Choroid plexus epithelial cell (primary cell): Measurements from ENCODE around the gene CLNK.

Experiments used
- DNase-seq: peaks from one replicate; pipeline ENCODE4 v3.0.0-alpha.2; 2010; ENCODE audit warnings: low read depth
- H3K4me3 ChIP-seq: 2 replicates; pipeline ENCODE4 v1.5.1; 2011; ENCODE audit warnings: low read depth, mild to moderate bottlenecking, control low read depth, low read length, moderate library complexity
- CTCF ChIP-seq: conservative IDR thresholded peaks from 2 replicates; pipeline ENCODE4 v1.5.1; 2011; ENCODE audit warnings: low read depth, mild to moderate bottlenecking, control low read depth, inconsistent platforms, low read length, moderate library complexity

Gene CLNK

GRCh38 chr4:10673817-10674369 is 10.7 kb downstream of the CLNK start:
- no peak overlapping the region for H3K4me3 ChIP-seq
- TF ChIP-seq CTCF, result no peak

GRCh38 chr4:10672379-10672778 is 12.2 kb downstream of the CLNK start:
- H3K4me3 ChIP-seq, result no peak overlapping the region
- no peak for TF ChIP-seq CTCF
- DNase-seq, result no peak

More at GRCh38 chr4:10673817-10674369, 10.7 kb downstream of the CLNK start:
- no peak for DNase-seq

- DNase-seq, result no peak
- no peak overlapping the region for H3K4me3 ChIP-seq
- TF ChIP-seq CTCF, result no peak
Observed at GRCh38 chr4:10671799-10672198, 12.8 kb downstream of the CLNK start.

- no peak for DNase-seq
- TF ChIP-seq CTCF, result no peak
- no peak overlapping the region for H3K4me3 ChIP-seq
Observed at GRCh38 chr4:10671366-10671765, 13.2 kb downstream of the CLNK start.

GRCh38 chr4:10670321-10670720 is 14.2 kb downstream of the CLNK start:
- no peak for TF ChIP-seq CTCF
- no peak overlapping the region for H3K4me3 ChIP-seq
- DNase-seq, result no peak

GRCh38 chr4:10667701-10668326 is 16.8 kb downstream of the CLNK start:
- no peak for TF ChIP-seq CTCF
- no peak overlapping the region for H3K4me3 ChIP-seq
- no peak for DNase-seq

- TF ChIP-seq CTCF, result no peak
- no peak for DNase-seq
- no peak overlapping the region for H3K4me3 ChIP-seq
Observed at GRCh38 chr4:10666616-10667015, 18.0 kb downstream of the CLNK start.
